Fibroblast of mammary gland (primary cell): ENCODE measurements around the gene UBTF.

Experiments
- DNase-seq: peaks from one replicate; pipeline ENCODE4 v3.0.0-alpha.2; 2010; ENCODE audit warnings: low read depth
- H3K4me3 ChIP-seq: 2 replicates; pipeline ENCODE4 v1.5.1; 2011; ENCODE audit warnings: low read depth, mild to moderate bottlenecking, low read length, moderate library complexity; ENCODE audit not compliant: control insufficient read depth
- TF ChIP-seq, protein P1 (sequence below): conservative IDR thresholded peaks from 2 replicates; pipeline ENCODE4 v1.5.1; 2011; ENCODE audit warnings: low read depth, low read length, inconsistent platforms; ENCODE audit not compliant: control insufficient read depth, insufficient read depth

Gene UBTF

DNA sequence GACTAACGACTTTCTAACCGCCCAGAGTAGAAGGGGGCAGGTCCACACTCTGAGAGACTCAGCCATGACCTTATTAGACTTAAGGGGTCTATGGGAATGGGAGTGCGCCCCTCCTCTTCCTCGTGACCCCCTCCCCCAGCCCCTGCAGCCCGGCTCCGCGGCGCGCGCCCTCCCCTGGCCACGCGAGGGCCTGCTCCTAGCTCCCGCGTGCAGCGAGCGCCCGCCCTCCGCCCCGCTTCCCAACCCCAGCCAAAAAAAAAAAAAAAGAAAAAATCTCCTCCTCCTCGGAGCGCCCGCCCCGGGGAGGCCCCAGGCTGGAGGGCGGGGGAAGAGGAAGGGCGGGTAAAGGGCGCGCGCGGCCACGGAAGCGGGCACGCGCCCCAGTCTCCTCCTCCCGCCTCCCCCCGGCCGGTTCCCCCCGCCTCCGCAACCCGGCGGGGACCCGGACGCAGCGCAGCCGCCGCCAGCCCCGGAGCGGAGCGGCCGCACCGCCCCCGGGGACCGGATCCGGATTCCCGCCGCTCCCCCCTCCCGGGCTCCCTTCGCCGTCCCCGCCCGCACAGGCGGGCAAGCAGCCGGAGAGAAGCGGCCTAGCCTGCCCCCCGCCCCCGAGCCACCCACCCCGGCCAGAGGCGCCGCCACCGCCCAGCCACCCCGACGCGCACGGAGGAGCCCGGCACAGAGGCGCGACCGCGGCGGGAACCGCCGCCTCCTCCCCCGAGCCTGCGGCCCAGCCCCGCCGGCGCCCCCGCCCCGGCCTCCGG lies 949 bp downstream of the UBTF start:
- TF ChIP-seq, protein P1, sequence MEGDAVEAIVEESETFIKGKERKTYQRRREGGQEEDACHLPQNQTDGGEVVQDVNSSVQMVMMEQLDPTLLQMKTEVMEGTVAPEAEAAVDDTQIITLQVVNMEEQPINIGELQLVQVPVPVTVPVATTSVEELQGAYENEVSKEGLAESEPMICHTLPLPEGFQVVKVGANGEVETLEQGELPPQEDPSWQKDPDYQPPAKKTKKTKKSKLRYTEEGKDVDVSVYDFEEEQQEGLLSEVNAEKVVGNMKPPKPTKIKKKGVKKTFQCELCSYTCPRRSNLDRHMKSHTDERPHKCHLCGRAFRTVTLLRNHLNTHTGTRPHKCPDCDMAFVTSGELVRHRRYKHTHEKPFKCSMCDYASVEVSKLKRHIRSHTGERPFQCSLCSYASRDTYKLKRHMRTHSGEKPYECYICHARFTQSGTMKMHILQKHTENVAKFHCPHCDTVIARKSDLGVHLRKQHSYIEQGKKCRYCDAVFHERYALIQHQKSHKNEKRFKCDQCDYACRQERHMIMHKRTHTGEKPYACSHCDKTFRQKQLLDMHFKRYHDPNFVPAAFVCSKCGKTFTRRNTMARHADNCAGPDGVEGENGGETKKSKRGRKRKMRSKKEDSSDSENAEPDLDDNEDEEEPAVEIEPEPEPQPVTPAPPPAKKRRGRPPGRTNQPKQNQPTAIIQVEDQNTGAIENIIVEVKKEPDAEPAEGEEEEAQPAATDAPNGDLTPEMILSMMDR: no peak
- DNase-seq: peak; percentile 84
- peak overlapping the region; percentile 66 for H3K4me3 ChIP-seq

DNA sequence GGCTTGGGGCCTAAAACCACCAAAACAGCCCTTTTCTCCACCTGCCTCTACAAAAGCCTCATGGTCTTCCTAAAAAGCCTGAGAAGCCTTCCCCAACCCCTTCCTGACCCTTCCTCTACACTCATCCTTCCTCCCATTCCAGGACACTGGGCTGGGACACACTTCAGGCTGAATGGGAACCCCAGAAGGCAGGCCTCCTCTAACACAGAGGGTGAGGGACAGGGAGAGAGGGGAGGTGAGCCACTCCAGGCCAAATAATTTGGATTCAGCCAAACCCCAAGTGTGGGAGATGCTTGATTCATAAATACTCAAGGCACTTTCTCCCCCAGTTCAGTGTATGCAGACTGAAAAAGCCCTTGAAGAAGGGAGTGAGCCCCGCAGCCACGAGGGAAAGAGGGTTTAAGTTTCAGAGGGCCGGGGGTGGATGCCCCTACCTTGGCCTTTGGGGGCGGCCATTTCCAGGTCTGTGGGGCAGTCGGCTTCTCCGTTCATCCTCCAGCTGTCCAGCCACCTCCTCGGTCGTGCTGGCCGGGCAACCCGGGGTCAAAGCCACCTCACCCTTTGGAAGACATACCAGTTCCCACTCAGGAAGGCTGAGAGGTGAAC lies 1.6 kb downstream of the UBTF start:
- peak overlapping the region; percentile 66 for H3K4me3 ChIP-seq
- TF ChIP-seq, protein P1: no peak
- DNase-seq: no peak

DNA sequence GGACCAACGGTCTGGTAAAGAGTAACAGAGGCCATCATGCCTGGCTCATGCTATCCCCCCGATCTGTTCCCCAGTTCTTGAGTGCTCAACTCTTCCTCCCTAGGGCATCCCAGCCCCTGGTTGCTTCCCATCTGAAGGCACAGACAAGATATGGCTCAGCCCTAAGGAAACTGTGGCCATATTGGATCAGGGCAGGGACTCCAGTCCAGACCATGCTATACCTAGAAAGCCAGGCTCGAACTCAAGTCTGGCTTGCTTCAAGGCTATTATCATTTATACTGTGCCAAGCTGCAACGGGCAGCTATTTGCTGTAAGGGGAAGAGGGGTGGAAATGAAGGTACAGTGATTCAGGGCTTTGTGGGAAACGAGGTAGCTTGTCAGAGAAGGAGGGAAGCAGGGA lies 2.8 kb downstream of the UBTF start:
- no peak overlapping the region for H3K4me3 ChIP-seq
- no peak for DNase-seq
- TF ChIP-seq, protein P1: no peak

DNA sequence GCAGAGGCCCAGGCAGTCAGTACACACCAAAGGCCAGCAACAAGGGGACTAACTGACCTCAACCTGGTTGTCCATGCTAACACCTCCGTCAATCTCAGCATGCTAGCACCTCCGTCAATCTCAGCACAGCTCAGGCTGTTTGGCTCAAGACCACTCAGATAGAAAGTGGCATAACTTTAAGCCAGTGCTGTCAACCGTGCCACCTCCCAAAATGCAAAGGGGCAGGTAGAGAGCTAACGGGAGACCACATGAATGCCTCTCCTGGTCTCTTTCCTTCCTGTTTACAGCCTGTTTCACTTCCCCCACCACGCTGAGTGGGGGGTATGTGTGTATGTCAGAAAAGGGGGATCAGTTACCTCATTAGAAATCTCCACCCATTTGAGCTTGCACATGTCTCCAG lies 3.3 kb downstream of the UBTF start:
- DNase-seq: no peak
- TF ChIP-seq, protein P1: no peak
- H3K4me3 ChIP-seq: no peak overlapping the region

DNA sequence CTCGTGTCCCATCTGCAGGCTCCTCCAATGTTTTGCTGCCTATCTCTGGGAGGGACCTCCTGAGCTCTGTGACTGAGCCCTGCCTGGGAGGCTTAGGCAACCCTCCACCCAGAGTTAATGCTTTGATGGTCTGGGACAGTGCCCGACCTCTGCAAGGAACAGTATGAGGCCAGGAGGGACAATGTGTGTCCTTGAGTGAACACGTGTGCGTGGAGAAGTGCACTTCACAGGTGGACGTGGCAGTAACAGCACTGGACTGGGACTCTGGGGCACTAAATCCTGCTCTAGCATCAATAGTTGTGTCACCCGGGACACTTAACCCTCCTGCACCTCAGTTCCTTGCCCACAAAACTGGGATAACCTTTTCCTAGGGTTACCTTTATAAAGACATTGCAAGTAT lies 4.6 kb downstream of the UBTF start:
- no peak for DNase-seq
- H3K4me3 ChIP-seq: no peak overlapping the region
- TF ChIP-seq, protein P1: no peak

DNA sequence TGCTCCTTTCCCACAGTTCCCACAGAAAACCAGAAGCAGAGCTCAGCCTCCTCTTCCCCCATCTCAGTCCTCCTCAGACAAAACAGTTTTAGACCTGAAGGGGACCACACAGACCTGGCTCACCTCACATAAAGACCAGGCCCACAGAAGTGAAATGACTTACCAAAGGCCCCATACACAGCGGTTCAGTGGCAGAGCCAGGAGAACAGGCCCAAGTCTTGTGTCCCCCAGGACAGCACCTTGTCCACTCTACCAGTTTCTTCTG lies 5.3 kb downstream of the UBTF start:
- TF ChIP-seq, protein P1: no peak
- no peak overlapping the region for H3K4me3 ChIP-seq
- no peak for DNase-seq
